GM10847 (cell line): Measurements from ENCODE around the gene DLGAP5.
A peak's percentile ranks its signal among the peaks of the same experiment; 100 is the strongest.

ENCODE experiments used
- POLR2A ChIP-seq: IDR thresholded peaks from 2 replicates; pipeline ENCODE4 v1.6.1; 2011; ENCODE audit not compliant: insufficient read length; ENCODE audit errors: extremely low read depth

DLGAP5 gene, protein sequence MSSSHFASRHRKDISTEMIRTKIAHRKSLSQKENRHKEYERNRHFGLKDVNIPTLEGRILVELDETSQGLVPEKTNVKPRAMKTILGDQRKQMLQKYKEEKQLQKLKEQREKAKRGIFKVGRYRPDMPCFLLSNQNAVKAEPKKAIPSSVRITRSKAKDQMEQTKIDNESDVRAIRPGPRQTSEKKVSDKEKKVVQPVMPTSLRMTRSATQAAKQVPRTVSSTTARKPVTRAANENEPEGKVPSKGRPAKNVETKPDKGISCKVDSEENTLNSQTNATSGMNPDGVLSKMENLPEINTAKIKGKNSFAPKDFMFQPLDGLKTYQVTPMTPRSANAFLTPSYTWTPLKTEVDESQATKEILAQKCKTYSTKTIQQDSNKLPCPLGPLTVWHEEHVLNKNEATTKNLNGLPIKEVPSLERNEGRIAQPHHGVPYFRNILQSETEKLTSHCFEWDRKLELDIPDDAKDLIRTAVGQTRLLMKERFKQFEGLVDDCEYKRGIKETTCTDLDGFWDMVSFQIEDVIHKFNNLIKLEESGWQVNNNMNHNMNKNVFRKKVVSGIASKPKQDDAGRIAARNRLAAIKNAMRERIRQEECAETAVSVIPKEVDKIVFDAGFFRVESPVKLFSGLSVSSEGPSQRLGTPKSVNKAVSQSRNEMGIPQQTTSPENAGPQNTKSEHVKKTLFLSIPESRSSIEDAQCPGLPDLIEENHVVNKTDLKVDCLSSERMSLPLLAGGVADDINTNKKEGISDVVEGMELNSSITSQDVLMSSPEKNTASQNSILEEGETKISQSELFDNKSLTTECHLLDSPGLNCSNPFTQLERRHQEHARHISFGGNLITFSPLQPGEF

DNA sequence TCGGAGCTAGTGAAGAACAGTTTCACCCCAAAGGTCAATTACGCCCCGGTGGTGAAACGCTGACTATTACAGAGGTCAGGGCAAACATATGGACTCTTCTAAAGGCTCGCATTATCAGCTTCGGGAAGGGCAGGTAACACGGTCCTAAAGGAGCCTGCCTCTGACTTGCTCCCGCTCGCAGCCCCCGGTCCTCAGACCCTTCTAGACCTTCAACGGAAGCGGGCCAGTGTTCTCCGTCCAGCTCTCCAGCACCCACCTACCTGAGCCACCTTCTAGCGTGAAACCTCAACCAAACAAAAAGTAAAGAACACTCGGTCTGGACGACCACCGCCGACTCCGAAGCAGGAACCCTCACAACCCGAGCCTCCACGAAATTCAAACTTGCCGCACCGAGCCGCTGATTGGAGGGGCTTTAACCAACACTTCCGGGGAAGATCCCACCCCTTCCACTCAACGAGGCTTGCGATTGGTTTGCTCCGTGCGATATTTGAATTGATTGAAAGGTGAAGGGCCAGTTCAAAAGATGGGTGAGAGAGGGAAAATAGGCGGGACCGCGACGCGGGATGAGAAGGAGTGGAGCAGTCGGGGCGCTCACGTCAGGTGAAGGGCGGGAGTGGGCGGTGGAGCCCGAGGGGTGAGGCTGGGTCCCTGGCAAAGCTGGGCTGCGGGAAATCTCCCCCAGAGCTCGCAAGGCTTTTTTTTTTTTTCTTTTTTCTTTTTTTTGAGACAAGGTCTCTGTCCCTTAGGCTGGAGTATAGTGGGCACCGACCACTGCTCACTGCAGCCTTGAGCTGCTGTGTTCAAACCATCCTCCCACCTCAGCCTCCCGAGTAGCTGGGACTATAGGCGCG, at the start of gene DLGAP5:
TSS of gene DLGAP5 (minus strand) at position 383 of the 851 bp plus-strand sequence. CDS start 2,406 bp downstream, outside the sequence.
- peak; percentile 50 for TF ChIP-seq POLR2A

DNA sequence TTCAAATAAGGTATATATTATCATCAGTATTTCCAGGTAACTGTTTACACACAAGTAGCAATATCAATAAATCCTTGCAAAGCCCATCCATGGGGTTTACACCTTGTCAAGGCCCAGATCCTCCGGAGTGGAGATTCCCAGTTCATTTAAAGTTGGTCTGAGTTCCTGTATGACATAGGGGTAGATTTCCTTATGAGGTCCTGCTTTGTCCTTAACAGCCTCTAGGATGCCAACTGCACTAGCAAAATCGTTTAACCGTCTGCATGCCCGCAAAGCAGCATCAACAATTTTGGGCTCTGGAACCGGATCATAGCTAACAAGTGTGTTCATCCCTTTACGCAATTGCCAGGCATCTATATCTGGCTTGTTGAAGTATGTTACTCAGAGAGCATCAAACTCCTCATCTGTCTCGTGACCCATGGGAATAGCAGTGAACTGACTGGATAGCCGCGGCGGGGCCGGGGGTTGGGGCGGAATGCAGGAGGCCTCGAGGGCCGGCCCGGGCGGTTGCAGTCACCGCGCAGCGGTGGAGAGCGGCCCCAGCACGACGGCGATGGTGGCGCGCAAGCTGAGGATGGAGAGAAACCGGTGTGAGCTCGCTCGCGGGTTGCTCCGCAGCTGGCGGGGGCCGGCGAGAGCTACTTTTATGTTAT, 49.3 kb upstream of the DLGAP5 start:
- no peak for TF ChIP-seq POLR2A

DNA sequence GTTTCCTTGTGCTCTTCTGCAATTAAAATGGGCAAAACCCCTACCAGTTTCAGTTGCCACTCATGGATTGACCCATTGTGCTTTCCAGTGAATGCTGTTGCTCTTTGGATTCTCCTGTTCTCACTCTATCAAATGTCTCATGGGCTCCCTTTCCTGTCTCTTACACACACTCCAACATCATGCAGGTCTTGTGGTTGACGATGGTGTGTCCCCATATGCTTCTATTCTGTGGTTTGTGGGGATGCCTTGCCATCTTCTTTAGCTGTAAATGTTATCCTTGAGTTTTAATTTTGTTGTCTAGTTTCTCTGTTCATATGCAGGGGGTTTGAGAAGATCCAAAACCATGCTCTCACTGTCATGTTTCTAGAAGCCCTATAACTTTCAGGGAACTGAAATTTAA, 47.9 kb upstream of the DLGAP5 start:
- no peak for TF ChIP-seq POLR2A

DNA sequence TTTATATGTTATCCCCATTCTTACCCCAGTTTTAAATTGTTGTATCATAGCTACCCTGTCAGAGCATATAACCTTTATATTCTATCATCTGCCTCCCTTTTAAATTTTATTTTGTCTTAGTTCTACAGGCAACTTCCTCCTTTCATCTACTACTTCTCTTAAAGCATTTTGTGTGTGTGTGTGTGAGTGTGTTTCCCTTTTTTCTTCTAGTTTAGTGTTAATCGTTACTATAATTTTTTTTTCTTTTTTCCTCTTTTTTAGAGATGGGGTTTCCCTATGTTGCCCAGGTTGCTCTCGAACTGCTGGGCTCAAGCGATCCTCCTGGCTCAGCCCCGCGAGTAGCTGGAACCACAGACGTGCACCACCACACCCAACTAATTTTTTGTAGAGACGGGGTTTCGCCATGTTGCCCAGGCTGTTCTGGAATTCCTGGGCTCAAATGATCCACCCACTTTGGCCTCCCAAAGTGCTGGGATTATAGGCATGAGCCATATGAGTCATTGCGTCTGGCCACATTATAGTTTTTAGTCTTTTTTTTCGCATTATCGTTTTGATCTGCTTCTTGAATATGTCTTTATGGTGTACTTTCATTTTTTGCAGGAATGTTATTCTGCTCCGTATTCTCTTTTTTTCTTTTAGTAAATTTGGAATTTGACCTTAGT, 46.8 kb upstream of the DLGAP5 start:
- no peak for TF ChIP-seq POLR2A

DNA sequence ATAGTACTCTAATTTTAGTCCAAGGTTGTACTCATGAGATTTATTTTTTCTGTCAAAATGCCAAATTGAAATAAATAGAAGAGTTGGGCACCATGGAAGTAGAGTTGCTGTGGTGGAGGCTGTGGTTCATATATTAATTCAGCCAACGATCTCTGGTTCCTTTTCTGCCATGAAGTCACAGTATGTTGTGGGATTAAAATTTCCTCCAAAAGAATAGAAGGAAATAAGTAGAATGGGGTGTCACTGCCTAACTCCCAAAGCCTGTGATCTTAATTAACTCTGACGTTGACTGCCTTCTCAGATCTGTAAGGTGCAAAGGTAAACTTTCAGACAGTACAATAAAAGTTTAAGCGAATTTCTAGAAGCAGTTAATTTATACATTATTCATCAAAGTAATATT, 42.2 kb upstream of the DLGAP5 start:
- no peak for TF ChIP-seq POLR2A

DNA sequence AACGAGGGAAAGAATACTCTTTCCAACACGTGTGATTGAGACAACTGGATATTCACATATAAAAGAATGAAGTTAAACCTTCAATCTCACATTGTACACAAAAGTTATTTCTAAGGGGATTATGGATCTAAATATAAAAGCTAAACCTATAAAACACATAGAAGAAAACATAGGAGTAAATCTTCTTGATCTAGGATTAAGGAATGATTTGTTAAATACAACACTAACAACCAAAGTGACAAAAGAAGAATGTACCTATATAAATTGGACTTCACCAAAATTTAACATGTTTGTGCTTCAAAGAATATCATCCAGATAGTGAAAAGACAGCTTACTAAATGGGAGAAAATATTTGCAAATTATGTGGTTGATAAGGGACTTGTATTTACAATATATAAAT, 36.9 kb upstream of the DLGAP5 start:
- TF ChIP-seq POLR2A = no peak

DNA sequence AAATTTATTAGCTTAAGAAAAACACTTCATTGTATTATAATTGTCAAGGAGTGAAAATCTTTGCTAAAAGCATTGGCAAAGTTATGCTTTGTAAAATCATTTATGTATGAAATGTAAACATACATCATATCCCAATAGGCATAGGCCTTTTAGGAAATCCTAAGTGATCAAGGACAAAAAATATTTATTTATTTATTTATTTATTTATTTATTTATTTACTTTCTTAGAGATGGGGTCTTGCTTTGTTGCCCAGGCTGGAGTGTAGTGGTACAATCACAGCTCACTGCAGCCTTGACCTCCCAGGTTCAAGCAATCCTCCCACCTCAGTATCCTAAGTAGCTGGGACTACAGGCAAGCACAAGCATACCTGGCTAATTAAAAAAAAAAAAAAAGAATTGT, 32.0 kb upstream of the DLGAP5 start:
- TF ChIP-seq POLR2A = no peak

DNA sequence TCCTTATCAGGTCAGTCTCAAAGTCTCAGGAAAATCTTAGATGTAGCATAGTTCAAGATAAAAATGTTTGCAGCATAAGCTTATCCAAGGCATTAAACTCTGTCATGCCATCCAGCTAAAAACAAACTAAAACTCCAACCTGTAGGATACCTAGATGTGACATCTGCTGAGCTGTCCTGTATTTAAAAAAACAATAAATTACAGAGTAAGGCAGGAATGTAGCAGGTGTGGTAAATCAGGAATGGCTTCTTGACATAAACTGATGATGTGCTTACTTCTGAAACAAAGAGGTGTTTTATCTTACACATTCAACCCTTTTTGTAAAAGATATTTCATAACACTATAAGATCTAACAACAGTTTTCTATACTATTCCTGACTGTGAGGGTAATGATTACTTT, 30.6 kb upstream of the DLGAP5 start:
- TF ChIP-seq POLR2A = no peak

DNA sequence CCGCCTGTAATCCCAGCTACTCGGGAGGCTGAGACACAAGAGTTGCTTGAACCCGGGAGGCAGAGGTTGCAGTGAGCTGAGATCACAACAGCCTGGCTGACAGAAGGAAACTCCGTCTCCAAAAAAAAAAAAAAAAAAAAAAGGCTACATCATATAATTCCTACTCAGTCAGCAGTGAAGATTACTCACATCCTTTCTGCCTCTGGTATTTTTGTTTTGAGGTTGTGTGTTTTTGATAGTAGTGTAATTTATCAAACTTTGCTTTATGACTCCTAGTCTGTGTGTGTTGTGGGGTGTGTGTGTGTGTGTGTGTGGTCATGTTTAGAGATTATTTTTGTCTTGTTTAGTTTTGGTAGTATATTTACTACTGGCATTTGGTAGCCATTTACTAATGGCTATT, 29.8 kb upstream of the DLGAP5 start:
- TF ChIP-seq POLR2A = no peak

DNA sequence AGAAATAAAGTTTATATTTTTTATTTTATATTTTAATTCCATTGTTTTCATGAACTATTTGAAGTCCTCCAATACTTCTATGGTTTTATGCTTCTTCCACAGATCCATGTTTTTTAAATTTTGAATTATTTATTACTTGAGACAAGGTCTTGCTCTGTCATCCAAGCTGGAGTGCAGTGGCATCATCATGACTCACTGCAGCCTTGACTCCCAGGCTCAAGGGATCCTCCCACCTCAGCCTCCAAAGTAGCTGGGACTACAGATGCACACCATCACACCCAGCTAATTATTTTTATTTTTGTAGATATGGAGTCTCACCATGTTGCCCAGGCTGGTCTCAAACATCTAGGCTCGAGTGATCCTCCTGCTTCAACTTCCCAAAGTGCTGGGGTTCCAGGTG, 28.8 kb upstream of the DLGAP5 start:
- TF ChIP-seq POLR2A = no peak

DNA sequence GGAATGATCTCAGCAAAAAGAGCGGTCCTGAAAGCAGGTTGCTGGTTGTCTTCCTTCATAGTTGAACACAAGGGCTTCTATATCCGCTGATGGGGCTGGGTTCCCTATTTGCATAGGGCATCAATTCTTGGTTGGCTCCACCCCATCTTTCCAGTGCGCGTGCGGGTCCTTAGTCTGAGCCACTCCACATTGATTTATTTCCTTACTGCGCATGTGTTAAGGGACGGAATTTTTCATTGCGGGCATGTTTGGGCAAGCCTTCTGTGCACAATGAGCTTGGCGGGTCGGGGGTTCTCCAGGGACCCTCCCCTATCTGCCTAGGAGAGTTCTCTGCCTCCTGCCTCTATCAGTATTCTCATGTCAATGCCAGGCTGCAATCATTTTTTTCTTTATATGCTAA, 21.2 kb upstream of the DLGAP5 start:
- TF ChIP-seq POLR2A = no peak

DNA sequence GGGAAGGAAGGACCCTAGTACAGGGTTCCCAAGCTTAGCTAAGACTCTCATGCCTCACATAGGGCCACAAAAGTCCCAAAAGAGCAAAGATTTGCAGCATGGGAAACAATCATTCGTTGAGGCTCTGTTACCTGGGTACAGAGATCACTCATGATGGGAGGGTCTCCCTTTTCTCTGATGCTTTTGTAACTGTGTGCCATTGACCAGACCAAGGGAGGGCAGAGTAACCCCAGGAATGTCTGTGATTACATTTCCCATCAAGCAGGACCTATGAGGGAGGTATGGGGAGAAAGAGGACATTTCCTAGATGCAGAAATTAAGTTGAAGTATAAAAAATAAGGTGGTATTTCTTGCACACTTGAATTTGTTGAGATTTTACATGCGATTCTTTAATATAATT, 16.4 kb upstream of the DLGAP5 start:
- TF ChIP-seq POLR2A = no peak

DNA sequence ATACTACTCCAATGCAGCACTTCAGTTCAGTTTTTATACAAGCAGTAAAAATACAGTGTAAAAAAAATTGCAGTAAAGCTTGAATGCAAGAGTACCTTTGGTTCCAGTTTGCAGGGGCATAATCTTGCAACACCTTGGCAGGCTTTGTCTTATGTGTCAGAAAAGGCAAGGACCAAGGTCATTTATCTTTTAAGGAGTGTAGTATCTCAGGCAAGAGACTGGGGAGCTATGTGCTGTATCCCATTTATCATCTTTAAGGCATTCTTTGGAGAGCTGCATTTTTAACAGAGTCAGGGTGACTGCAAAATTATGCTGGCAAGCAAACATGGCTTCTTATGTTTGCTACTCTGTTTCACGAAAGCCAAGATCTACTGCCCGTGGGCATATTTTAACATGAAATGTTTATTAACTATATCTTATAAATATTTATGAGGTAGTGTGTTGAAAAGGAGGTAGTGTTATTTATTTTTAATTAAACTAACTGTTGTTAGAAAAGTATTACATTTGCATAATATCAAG, 14.8 kb upstream of the DLGAP5 start:
- TF ChIP-seq POLR2A = no peak
